LNCaP clone FGC (cell line): ENCODE measurements around the gene MRPL52.

Experiments
- DNase-seq: peaks from one replicate; pipeline ENCODE4 v3.0.0-alpha.2; 2011; ENCODE audit warnings: low read depth
- H3K4me3 ChIP-seq: 2 replicates; pipeline ENCODE4 v1.5.1; 2011; ENCODE audit warnings: mild to moderate bottlenecking, low read depth, low read length, control low read depth
- CTCF ChIP-seq: IDR thresholded peaks from 2 replicates; pipeline ENCODE4 v1.5.1; 2012; ENCODE audit warnings: mild to moderate bottlenecking; ENCODE audit not compliant: control insufficient read depth, insufficient read depth; ENCODE audit errors: extremely low read depth

The MRPL52 gene

GRCh38 chr14:22883173-22883976 lies 53.7 kb downstream of the MRPL52 start, which contains the start of gene REM2:
REM2 (plus strand) TSS chr14:22883222; CDS start chr14:22883288, 66 bp downstream.
- H3K4me3 ChIP-seq: no peak within 1 kb of the TSS
- no peak for DNase-seq
- no peak for TF ChIP-seq CTCF

GRCh38 chr14:22884076-22884737 lies 54.5 kb downstream of the MRPL52 start:
- no peak for TF ChIP-seq CTCF
- H3K4me3 ChIP-seq: no peak overlapping the region
- DNase-seq: no peak
